HUDEP-2 (cell line): ENCODE data around the gene UBE2D3.

Experiments
- DNase-seq, 76 experiments: peaks; one replicate each; lab custom pipeline; 2025; ENCODE audit not compliant: unreplicated experiment in 76 of 76; lab: John Stamatoyannopoulos, UW

The UBE2D3 gene

GRCh38 chr4:102799816-102800215 is 27.5 kb downstream of the UBE2D3 start:
- no peak for DNase-seq

GRCh38 chr4:102794999-102795398 is 32.4 kb downstream of the UBE2D3 start:
- no peak for DNase-seq

- DNase-seq = no peak
Observed at GRCh38 chr4:102792361-102792936, 34.9 kb downstream of the UBE2D3 start.

- no peak for DNase-seq
Observed at GRCh38 chr4:102791318-102791835, 36.0 kb downstream of the UBE2D3 start.

GRCh38 chr4:102789317-102789717 is 38.0 kb downstream of the UBE2D3 start:
- DNase-seq = peak in 8 of 76 experiments; percentile 4 to 23 (median 10)

GRCh38 chr4:102787944-102788343 is 39.4 kb downstream of the UBE2D3 start:
- no peak for DNase-seq

- DNase-seq = no peak
Observed at GRCh38 chr4:102787096-102787881, 40.1 kb downstream of the UBE2D3 start.

GRCh38 chr4:102786279-102786678 is 41.1 kb downstream of the UBE2D3 start:
- DNase-seq = no peak

- no peak for DNase-seq
Observed at GRCh38 chr4:102783006-102783405, 44.3 kb downstream of the UBE2D3 start.

GRCh38 chr4:102781570-102781969 is 45.8 kb downstream of the UBE2D3 start:
- no peak for DNase-seq

- DNase-seq = peak in 4 of 76 experiments; percentile 4 to 38 (median 16)
Observed at GRCh38 chr4:102780476-102781144, 46.7 kb downstream of the UBE2D3 start.

GRCh38 chr4:102779204-102779603 is 48.1 kb downstream of the UBE2D3 start:
- DNase-seq = peak in 1 of 76 experiments; percentile 0

- no peak for DNase-seq
Observed at GRCh38 chr4:102778720-102779119, 48.6 kb downstream of the UBE2D3 start.

GRCh38 chr4:102775805-102776204 is 51.5 kb downstream of the UBE2D3 start:
- DNase-seq = no peak

GRCh38 chr4:102774254-102774653 is 53.1 kb downstream of the UBE2D3 start:
- no peak for DNase-seq

GRCh38 chr4:102772738-102773340 is 54.5 kb downstream of the UBE2D3 start:
- no peak for DNase-seq

GRCh38 chr4:102764901-102765300 is 62.5 kb downstream of the UBE2D3 start:
- no peak for DNase-seq

- DNase-seq = no peak
Observed at GRCh38 chr4:102761906-102762305, 65.4 kb downstream of the UBE2D3 start.

- DNase-seq = peak in 6 of 76 experiments; percentile 5 to 42 (median 28)
Observed at GRCh38 chr4:102761296-102761701, 66.1 kb downstream of the UBE2D3 start.

- DNase-seq = peak in 75 of 76 experiments; percentile 4 to 88 (median 68)
Observed at GRCh38 chr4:102760645-102761295, 66.6 kb downstream of the UBE2D3 start, which contains the start of gene MANBA. TSS of gene MANBA (minus strand) at chr4:102760968. CDS start at chr4:102760894, 74 bp downstream.
